Jurkat, Clone E6-1 (cell line): Measurements from ENCODE around the gene GTF2H3.

Source experiments
- DNase-seq: peaks from one replicate; pipeline ENCODE4 v3.0.0-alpha.2; 2011; ENCODE audit warnings: low read depth, low spot score
- H3K4me3 ChIP-seq: 2 replicates; pipeline ENCODE4 v1.5.1; 2011; ENCODE audit warnings: mild to moderate bottlenecking, low read length, control low read depth, moderate library complexity

The GTF2H3 gene

GRCh38 chr12:123690191-123690840 lies 56.7 kb downstream of the GTF2H3 start:
- no peak for DNase-seq
- H3K4me3 ChIP-seq, result no peak overlapping the region

DNA sequence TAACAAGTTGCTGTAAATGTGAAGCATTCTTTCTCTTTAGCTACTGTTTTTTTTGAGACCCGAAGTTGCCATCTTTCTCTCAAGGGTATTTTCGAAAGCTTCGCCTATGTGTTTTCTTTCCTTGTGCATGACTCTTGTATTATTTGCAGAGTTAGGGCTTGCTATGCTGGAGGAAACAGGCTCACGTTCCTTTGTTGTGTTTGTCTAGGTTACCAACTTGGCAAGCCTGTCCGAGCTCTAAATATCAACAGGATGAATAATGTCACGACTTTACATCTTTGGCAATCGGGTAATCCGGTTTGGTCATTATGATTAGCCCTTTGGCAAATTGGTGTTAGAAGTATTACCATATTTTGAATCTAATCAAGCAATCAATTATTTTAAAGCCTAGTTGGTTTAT lies 62.6 kb downstream of the GTF2H3 start:
- no peak overlapping the region for H3K4me3 ChIP-seq
- no peak for DNase-seq

- DNase-seq, result peak; percentile 82
- no peak overlapping the region for H3K4me3 ChIP-seq
Observed at GRCh38 chr12:123696646-123697045, 63.0 kb downstream of the GTF2H3 start.

GRCh38 chr12:123705935-123706334 lies 72.3 kb downstream of the GTF2H3 start:
- DNase-seq, result no peak
- H3K4me3 ChIP-seq, result no peak overlapping the region

- H3K4me3 ChIP-seq, result no peak overlapping the region
- no peak for DNase-seq
Observed at GRCh38 chr12:123707466-123707865, 73.8 kb downstream of the GTF2H3 start.
